Peyer's patch (tissue), 4 donors: ENCODE measurements around the gene RPTOR.

Experiments
- CTCF ChIP-seq, 6 experiments: fragments of 450-650 bp in 4 of 6; fragments of 200-600 bp in 2 of 6; sonication (generic) in 1 of 6; IDR thresholded peaks; one replicate each; pipeline ENCODE4 v1.5.1; 2017 to 2019; ENCODE audit warnings: antibody characterized with exemption in 6 of 6, mild to moderate bottlenecking in 3 of 6, moderate library complexity in 1 of 6
- POLR2A ChIP-seq, 2 donors: fragments of 450-650 bp; IDR thresholded peaks; one replicate each; pipeline ENCODE4 v1.5.1; 2017; ENCODE audit warnings: antibody characterized with exemption in 2 of 2, mild to moderate bottlenecking in 2 of 2, moderate library complexity in 2 of 2

- no peak for TF ChIP-seq CTCF (IDR thresholded peaks at IDR 0.05)
- no peak for TF ChIP-seq POLR2A (IDR thresholded peaks at IDR 0.05)
Measured at GRCh38 chr17:81009136-81009535, 464.5 kb downstream of the RPTOR start.
